HepG2 (cell line): ENCODE data around the gene BYSL. TPM values are rescaled to one million over a fixed set of nuclear protein-coding genes. Genes with fewer than 3 reads are reported as not detected.

Source experiments
- ADNP ChIP-seq: sonication (generic); formaldehyde crosslinking; IDR thresholded peaks from 2 replicates; pipeline ENCODE4 v1.4.0; 2020; ENCODE audit warnings: missing genetic modification reagents
- AGO1 ChIP-seq: fragments of 200-400 bp; formaldehyde crosslinking; IDR thresholded peaks from 2 replicates; pipeline ENCODE4 v1.6.1; 2017; ENCODE audit warnings: mild to moderate bottlenecking, low read depth, low read length, moderate library complexity; ENCODE audit not compliant: poor library complexity, severe bottlenecking
- ATF4 ChIP-seq, 2 experiments: fragments of 450-650 bp in 1 of 2; sonication (generic) in 1 of 2; formaldehyde crosslinking; IDR thresholded peaks; 2 replicates each; pipeline versions ENCODE4 v1.5.0 to v1.8.0; 2020 to 2022; ENCODE audit warnings: mild to moderate bottlenecking in 1 of 2, missing genetic modification reagents in 1 of 2
- FOXP4 ChIP-seq: sonication (generic); formaldehyde crosslinking; IDR thresholded peaks from 2 replicates; pipeline ENCODE4 v1.4.0; 2020; ENCODE audit warnings: missing genetic modification reagents
- GPN1 ChIP-seq: sonication (generic); formaldehyde crosslinking; IDR thresholded peaks from 2 replicates; pipeline ENCODE4 v1.5.1; 2020; ENCODE audit warnings: missing genetic modification reagents, borderline replicate concordance
- MEIS2 ChIP-seq: sonication (generic); formaldehyde crosslinking; IDR thresholded peaks from 2 replicates; pipeline ENCODE4 v1.9.0; 2021; ENCODE audit warnings: mild to moderate bottlenecking, missing genetic modification reagents
- MTF2 ChIP-seq: sonication (generic); formaldehyde crosslinking; IDR thresholded peaks from 2 replicates; pipeline ENCODE4 v1.5.0; 2020; ENCODE audit warnings: missing genetic modification reagents, borderline replicate concordance
- MXD4 ChIP-seq: IDR thresholded peaks from 2 replicates; pipeline ENCODE4 v1.6.1; 2016; ENCODE audit warnings: mild to moderate bottlenecking, missing biosample characterization, missing genetic modification reagents
- PITX1 ChIP-seq: sonication (generic); formaldehyde crosslinking; IDR thresholded peaks from 2 replicates; pipeline ENCODE4 v1.5.1; 2020; ENCODE audit warnings: mild to moderate bottlenecking, missing genetic modification reagents
- SIX4 ChIP-seq: sonication (generic); formaldehyde crosslinking; IDR thresholded peaks from 2 replicates; pipeline ENCODE4 v1.4.0; 2020; ENCODE audit warnings: missing genetic modification reagents
- ZBTB10 ChIP-seq: sonication (generic); formaldehyde crosslinking; IDR thresholded peaks from 2 replicates; pipeline ENCODE4 v1.4.0; 2020; ENCODE audit warnings: missing genetic modification reagents, borderline replicate concordance
- ZFX ChIP-seq: sonication (generic); formaldehyde crosslinking; IDR thresholded peaks from 2 replicates; pipeline ENCODE4 v1.4.0; 2020; ENCODE audit warnings: mild to moderate bottlenecking, low read depth, missing genetic modification reagents, moderate library complexity
- ZGPAT ChIP-seq: IDR thresholded peaks from 2 replicates; pipeline ENCODE4 v1.6.1; 2016; ENCODE audit warnings: mild to moderate bottlenecking
- ZNF337 ChIP-seq: sonication (generic); formaldehyde crosslinking; IDR thresholded peaks from 2 replicates; pipeline ENCODE4 v1.5.1; 2020; ENCODE audit warnings: missing genetic modification reagents, low read depth, mild to moderate bottlenecking, borderline replicate concordance
- ZNF362 ChIP-seq: sonication (generic); formaldehyde crosslinking; IDR thresholded peaks from 2 replicates; pipeline ENCODE4 v1.4.0; 2020; ENCODE audit warnings: missing genetic modification reagents, mild to moderate bottlenecking, borderline replicate concordance
- ZNF629 ChIP-seq: sonication (generic); formaldehyde crosslinking; conservative IDR thresholded peaks from 2 replicates; pipeline ENCODE4 v1.5.0; 2020; ENCODE audit warnings: missing genetic modification reagents
- ZNF740 ChIP-seq: sonication (generic); formaldehyde crosslinking; IDR thresholded peaks from 2 replicates; pipeline ENCODE4 v1.4.0; 2020; ENCODE audit warnings: missing genetic modification reagents
- ZSCAN22 ChIP-seq: sonication (generic); formaldehyde crosslinking; IDR thresholded peaks from 2 replicates; pipeline ENCODE4 v1.4.0; 2020; ENCODE audit warnings: mild to moderate bottlenecking, missing genetic modification reagents
- polyA plus RNA-seq, 8 experiments: library from polyadenylated mRNA; depleted of rRNA in 3 of 8; stranded (reverse) in 7 of 8; unstranded in 1 of 8; fragments of >200 nt; fragmentation: Illumina TruSeq in 4 of 8; extraction: Trizol in 4 of 8; gene quantifications; 2 replicates each; pipeline versions ENCODE4 v1.2.1 to v1.2.3, GENCODE V29; 2011 to 2016; ENCODE audit warnings: low read depth in 4 of 8, missing spikeins in 1 of 8, mixed read lengths in 1 of 8; ENCODE audit not compliant: insufficient read depth in 1 of 8
- total RNA-seq, 5 experiments: library from RNA; depleted of rRNA; stranded (reverse); fragments of >200 nt; fragmentation: Illumina TruSeq; extraction: Trizol; gene quantifications; 2 replicates each; pipeline ENCODE4 v1.2.3, GENCODE V29; 2016; ENCODE audit warnings: low read depth in 1 of 5

BYSL gene
- total and polyA plus RNA-seq, 2 of the 13 experiments (the other 11 are each of a cell fraction or from before 2014, with no cell fraction given) = 27.9 to 28.6 TPM

- TF ChIP-seq ZGPAT (CRISPR knock-in tag) (peak; percentile 96), MTF2 (CRISPR knock-in tag) (no peak; the same call in 1 of the 2 replicates), ZSCAN22 (CRISPR knock-in tag) (no peak; the same call in 1 of the 2 replicates), ZNF629 (CRISPR knock-in tag) (0 out of 2 replicates have a peak, but pooled peaks have one; percentile 32), GPN1 (no peak), ADNP (CRISPR knock-in tag) (no peak), ZBTB10 (CRISPR knock-in tag) (0 out of 2 replicates have a peak, but pooled peaks have one; percentile 50), MXD4 (CRISPR knock-in tag) (peak; percentile 97), SIX4 (CRISPR knock-in tag) (peak; percentile 68; the same call in 1 of the 2 replicates), ZNF337 (0 out of 2 replicates have a peak, but pooled peaks have one; percentile 78), ATF4 (CRISPR knock-in tag; IDR thresholded peaks at IDR 0.05) (peak in 1 of 2 experiments; percentile 70; a peak in 1 of 4 replicates), ZFX (CRISPR knock-in tag) (peak; percentile 92), MEIS2 (CRISPR knock-in tag) (peak; percentile 82), PITX1 (CRISPR knock-in tag) (peak; percentile 9; the same call in 1 of the 2 replicates), ZNF740 (peak; percentile 76; the same call in 1 of the 2 replicates), ZNF362 (CRISPR knock-in tag) (no peak; the same call in 1 of the 2 replicates), AGO1 (peak; percentile 83), FOXP4 (CRISPR knock-in tag) (peak; percentile 37; the same call in 1 of the 2 replicates)
These were observed at the start of gene BYSL, which contains the start of gene MED20 (continued) for GRCh38 chr6:41920921-41921711.
